ENCODE data around the gene RC3H2. TPM values are rescaled to one million over a fixed set of nuclear protein-coding genes. Genes with fewer than 3 reads are reported as not detected.
A peak's percentile ranks its signal among the peaks of the same experiment; 100 is the strongest.

The RC3H2 gene
- 10 to 100 TPM; 21.5 to 24.4 TPM for total RNA-seq

DNA sequence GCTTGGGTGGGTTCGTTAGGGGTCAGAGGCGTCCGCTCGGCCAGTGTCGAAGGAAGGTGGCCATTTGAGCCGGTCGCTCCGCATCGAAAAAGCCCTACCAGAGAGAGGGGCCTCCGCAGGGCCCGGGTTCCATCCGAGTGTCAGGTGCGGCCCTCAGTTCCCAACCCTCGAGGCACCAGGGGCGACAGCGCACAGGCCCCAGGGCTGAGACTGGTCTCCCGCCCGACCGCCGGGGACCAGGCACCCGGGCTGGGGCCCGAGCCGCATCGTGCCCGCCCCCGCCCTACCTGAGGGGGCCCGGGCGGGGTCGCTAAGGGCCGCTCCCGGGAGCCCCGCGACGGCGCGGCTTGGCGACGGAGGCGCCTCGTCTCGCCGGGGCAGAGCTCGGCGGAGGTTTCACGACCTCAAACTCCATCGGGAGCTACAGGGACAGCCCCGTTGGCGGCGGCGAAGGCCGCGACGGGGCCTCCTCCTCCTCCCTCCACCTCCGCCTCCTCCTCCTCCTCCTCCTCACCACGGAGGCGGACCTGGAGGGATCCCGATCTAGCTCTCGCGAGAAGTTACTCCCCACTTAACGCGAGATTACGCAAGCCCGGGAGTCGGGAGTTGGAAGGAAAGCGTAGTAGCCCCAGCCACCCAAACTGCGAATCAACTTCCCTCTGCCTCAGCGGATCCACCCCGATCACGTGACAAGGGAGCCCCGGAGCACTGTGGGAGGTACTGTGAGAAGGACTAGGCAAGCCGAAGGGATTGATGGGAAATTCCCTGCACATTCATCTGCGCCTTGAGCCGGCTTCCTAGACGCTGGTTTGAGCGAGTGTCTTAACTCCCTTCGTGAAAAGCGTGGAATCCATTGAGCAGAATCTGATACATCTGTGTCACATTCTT, at the start of gene RC3H2:
TSS of gene RC3H2 (minus strand) at position 537 of the 888 bp plus-strand sequence. CDS start 7,850 bp downstream, outside the sequence.
- no peaks in the 10 kb centered on the region for H3K9me3 Mint-ChIP-seq (ENCODE audit: low read depth)
- peaks cover 23% of the 10 kb centered on the region for H3K4me1 Mint-ChIP-seq
- intact Hi-C loops (cut with DNase I, micrococcal nuclease) = loop anchor here (1.0 to 10.0 kb wide), 14 partner anchors 8 to 812 kb away; partner anchors contain the start of genes PDCL (in 2 of the 2), ZBTB26 (in 2 of the 2), ZBTB6 (in 2 of the 2) and MRRF (in 1 of the 2)
- H3K4me3 Mint-ChIP-seq = peak within 1 kb of the TSS; percentile 92
- H3K36me3 Mint-ChIP-seq (ENCODE audit: low read depth) = peaks cover 13% of the 10 kb centered on the region
- H3K27me3 Mint-ChIP-seq = no peaks in the 10 kb centered on the region
- H3K27ac Mint-ChIP-seq = peak within 1 kb of the TSS; percentile 94
- POLR2A ChIA-PET = interaction anchor here (0.6 to 2.3 kb wide), 7 partner anchors 8 to 640 kb away, joined by 3 to 11 read pairs (median 3); partner anchors contain the start of genes MRRF, RABGAP1, RBM18 and ZBTB26
- peak; percentile 93 for ATAC-seq
- peak; percentile 97 for DNase-seq
- CTCF ChIA-PET = interaction anchor here (0.6 to 1.4 kb wide), 7 partner anchors 8 to 733 kb away, joined by 3 to 9 read pairs (median 4); partner anchors contain the start of gene ZBTB6

DNA sequence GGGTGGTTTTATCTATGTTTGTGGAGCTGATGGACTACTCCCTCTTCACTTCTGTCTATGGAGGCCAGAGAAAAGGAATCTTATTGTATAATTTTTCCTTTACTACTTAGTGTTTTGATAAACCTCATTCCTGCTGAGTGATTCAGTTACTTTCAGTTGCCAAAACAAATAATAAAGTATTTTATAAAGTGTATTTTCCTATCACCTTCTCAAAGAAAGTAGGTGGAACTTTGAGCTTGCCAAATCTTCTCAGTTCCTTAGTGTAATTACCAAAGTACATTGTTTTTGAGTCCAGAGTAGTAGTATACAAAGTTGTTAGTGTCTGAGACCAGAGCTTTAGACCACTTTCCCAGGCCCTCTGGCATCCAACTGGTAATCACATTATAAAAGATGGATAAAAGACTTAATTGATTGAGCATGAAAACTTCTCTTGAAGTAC, 49.1 kb upstream of the RC3H2 start:
- peaks cover 17% of the 10 kb centered on the region for H3K36me3 Mint-ChIP-seq (ENCODE audit: low read depth)
- DNase-seq = no peak
- no peaks in the 10 kb centered on the region for H3K9me3 Mint-ChIP-seq (ENCODE audit: low read depth)
- POLR2A ChIA-PET = no interaction called here
- intact Hi-C loops (cut with DNase I, micrococcal nuclease) = no loop called here
- peaks cover 27% of the 10 kb centered on the region for H3K4me1 Mint-ChIP-seq
- no peaks in the 10 kb centered on the region for H3K27me3 Mint-ChIP-seq
- H3K27ac Mint-ChIP-seq = no peak overlapping the region
- CTCF ChIA-PET = interaction anchor here (0.7 to 1.2 kb wide), 2 partner anchors 23 to 271 kb away, joined by 3 read pairs; partner anchors contain the start of gene ZBTB26
- H3K4me3 Mint-ChIP-seq = no peak overlapping the region
- ATAC-seq = no peak

DNA sequence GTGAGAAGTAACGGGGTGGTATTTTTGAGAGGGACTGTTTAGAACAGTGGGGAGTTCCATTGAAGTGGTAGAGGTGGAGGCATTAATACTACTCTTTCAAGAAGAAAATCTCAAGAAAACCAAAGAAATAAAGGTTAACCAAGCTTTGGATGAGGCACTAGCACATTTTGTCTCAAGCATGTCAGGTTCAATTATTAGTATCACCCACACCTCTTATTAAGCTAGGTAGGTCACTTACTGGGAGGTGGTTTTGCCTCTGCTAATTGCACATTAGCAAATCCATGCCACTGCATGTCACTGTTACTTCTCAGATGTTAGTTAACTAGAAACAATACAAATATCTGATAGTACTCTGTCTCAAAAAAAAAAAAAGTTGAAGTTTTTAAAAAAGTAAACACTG, 45.9 kb upstream of the RC3H2 start:
- intact Hi-C loops (cut with DNase I, micrococcal nuclease) = no loop called here
- H3K9me3 Mint-ChIP-seq (ENCODE audit: low read depth) = no peaks in the 10 kb centered on the region
- H3K36me3 Mint-ChIP-seq (ENCODE audit: low read depth) = peaks cover 6% of the 10 kb centered on the region
- POLR2A ChIA-PET = interaction anchor here (0.5 kb wide), 1 partner anchor 49 kb away, joined by 6 read pairs; no protein-coding TSS in a partner anchor
- CTCF ChIA-PET = interaction anchor here (1.0 kb wide), 1 partner anchor 11 kb away, joined by 4 read pairs; no protein-coding TSS in a partner anchor
- no peak for ATAC-seq
- peaks cover 47% of the 10 kb centered on the region for H3K4me1 Mint-ChIP-seq
- H3K4me3 Mint-ChIP-seq = no peak overlapping the region
- H3K27me3 Mint-ChIP-seq = no peaks in the 10 kb centered on the region
- no peak for DNase-seq
- no peak overlapping the region for H3K27ac Mint-ChIP-seq

DNA sequence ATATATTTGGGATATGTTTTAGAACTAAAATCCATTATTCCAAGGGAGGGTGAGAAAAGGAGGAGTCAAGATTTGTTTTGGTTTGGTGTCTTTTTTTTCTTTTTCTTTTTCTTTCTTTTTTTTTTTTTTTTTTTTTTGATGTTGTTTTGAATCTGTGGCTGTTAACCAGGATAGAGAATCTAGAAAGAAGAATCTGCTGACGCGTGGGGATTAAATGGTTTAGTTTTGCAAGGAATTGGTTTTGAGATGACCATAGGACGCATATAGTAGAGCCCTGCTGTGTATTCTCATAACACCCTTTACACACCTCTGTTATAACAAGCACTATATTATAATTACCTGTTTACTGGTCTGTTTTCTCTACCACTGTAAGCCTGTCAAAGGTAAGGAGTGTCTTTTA, 45.1 kb upstream of the RC3H2 start:
- ChIA-PET CTCF (no interaction called here), POLR2A (no interaction called here)
- no peak for ATAC-seq
- Mint-ChIP-seq H3K4me3 (no peak overlapping the region), H3K4me1 (peaks cover 55% of the 10 kb centered on the region), H3K27me3 (no peaks in the 10 kb centered on the region), H3K9me3 (ENCODE audit: low read depth) (no peaks in the 10 kb centered on the region), H3K36me3 (ENCODE audit: low read depth) (peaks cover 6% of the 10 kb centered on the region), H3K27ac (no peak overlapping the region)
- no peak for DNase-seq
- intact Hi-C loops (cut with DNase I, micrococcal nuclease) = no loop called here

- Mint-ChIP-seq H3K4me1 (peaks cover 52% of the 10 kb centered on the region), H3K27me3 (no peaks in the 10 kb centered on the region), H3K36me3 (ENCODE audit: low read depth) (peaks cover 7% of the 10 kb centered on the region), H3K4me3 (no peak overlapping the region), H3K27ac (no peak overlapping the region), H3K9me3 (ENCODE audit: low read depth) (no peaks in the 10 kb centered on the region)
- intact Hi-C loops (cut with DNase I, micrococcal nuclease) = loop anchor here in 1 of 2 experiments (5.0 to 10.0 kb wide), 2 partner anchors 275 to 487 kb away; no protein-coding TSS in a partner anchor
- ATAC-seq (no peak), DNase-seq (no peak)
- POLR2A ChIA-PET = interaction anchor here (0.6 kb wide), 1 partner anchor 40 kb away, joined by 3 read pairs; no protein-coding TSS in a partner anchor
- CTCF ChIA-PET = no interaction called here
Measured at GRCh38 chr9:122949696-122950095, 44.5 kb upstream of the RC3H2 start.

GRCh38 chr9:122948313-122948712, 43.2 kb upstream of the RC3H2 start:
- peak; percentile 20 for DNase-seq
- peak overlapping the region; percentile 8 for H3K4me3 Mint-ChIP-seq
- ChIA-PET POLR2A (interaction anchor here (0.7 to 1.1 kb wide), 2 partner anchors 31 to 36 kb away, joined by 3 to 6 read pairs; partner anchors contain the start of gene ZBTB6), CTCF (interaction anchor here (1.0 kb wide), 1 partner anchor 11 kb away, joined by 3 read pairs; no protein-coding TSS in a partner anchor)
- peaks cover 7% of the 10 kb centered on the region for H3K36me3 Mint-ChIP-seq (ENCODE audit: low read depth)
- H3K9me3 Mint-ChIP-seq (ENCODE audit: low read depth) = no peaks in the 10 kb centered on the region
- H3K27me3 Mint-ChIP-seq = no peaks in the 10 kb centered on the region
- H3K4me1 Mint-ChIP-seq = peaks cover 48% of the 10 kb centered on the region
- peak overlapping the region; percentile 75 for H3K27ac Mint-ChIP-seq
- ATAC-seq = peak; percentile 95
- intact Hi-C loops (cut with DNase I, micrococcal nuclease) = loop anchor here in 1 of 2 experiments (5.0 to 10.0 kb wide), 2 partner anchors 276 to 486 kb away; no protein-coding TSS in a partner anchor

DNA sequence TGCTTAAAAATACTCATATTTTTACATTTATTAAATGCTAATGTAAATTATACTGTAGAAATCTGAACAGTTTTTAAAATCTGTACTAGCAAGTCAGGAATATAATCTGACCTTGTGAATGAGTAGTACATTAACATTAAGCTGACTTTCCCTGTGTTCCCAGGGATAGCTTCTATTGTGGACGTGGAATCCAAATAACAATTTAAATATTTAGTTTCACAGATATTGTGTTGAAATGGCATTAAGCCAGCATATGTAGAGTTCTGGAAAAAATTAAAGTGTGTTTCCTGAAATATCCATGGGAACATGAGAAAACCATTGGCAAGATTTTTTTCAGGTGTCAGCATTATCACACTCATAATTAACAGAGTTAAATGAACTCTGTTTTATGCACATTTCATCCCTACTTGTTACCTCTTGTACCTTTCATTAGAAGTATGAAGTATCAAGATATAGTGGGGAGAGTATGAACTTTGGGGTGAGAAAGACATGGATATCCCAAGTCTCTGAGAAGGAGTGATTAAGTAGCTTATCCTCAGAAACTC, 41.4 kb upstream of the RC3H2 start:
- DNase-seq = no peak
- H3K4me3 Mint-ChIP-seq = no peak overlapping the region
- H3K9me3 Mint-ChIP-seq (ENCODE audit: low read depth) = no peaks in the 10 kb centered on the region
- POLR2A ChIA-PET = no interaction called here
- CTCF ChIA-PET = interaction anchor here (1.6 to 1.7 kb wide), 2 partner anchors 17 to 43 kb away, joined by 4 to 5 read pairs; no protein-coding TSS in a partner anchor
- H3K36me3 Mint-ChIP-seq (ENCODE audit: low read depth) = peaks cover 9% of the 10 kb centered on the region
- H3K27me3 Mint-ChIP-seq = no peaks in the 10 kb centered on the region
- H3K4me1 Mint-ChIP-seq = peaks cover 61% of the 10 kb centered on the region
- ATAC-seq = no peak
- no peak overlapping the region for H3K27ac Mint-ChIP-seq
- intact Hi-C loops (cut with DNase I, micrococcal nuclease) = loop anchor here in 1 of 2 experiments (5.0 to 10.0 kb wide), 2 partner anchors 278 to 484 kb away; no protein-coding TSS in a partner anchor

DNA sequence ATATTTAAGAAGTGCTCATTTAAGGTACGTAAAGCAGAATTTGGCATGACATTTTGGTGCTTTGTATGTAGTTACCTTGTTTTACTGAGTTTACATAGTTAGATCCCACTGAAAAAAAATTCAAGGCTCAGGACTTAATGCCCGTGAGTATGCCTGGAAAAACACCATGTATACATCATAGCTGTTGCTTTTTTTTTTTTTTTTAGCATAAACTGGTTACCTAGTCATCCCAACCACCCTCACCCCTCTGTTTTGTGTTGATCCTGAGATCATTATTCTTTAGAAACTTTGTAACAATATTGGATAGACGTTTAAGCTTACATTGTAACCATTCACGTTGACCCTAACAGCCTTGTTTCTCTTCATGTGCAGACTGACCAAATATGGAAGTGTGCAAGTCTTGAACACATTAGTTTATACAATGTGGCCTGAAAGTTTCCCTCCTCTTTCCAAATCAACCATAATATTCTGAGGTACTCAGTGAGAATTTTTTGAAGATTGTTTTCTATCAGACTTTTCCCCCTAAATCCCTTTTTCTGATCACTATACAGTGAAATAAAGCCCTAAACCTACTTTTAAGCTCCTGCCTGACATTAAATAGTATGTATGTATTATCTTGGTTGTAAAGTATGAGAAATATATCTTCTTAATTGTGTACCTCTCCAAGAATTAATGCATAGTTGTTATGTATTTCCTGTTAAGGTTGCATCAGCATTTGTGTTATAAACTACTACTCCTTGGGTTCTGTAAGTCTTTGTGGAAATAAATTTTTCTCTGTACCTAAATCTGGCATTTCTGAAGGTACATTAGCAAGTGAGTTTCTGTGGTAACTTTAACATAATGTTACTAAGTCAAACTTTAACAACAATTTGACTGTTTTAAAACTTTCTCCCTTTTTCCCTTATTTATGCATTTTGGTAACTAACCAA, 40.1 kb upstream of the RC3H2 start:
- Mint-ChIP-seq H3K36me3 (ENCODE audit: low read depth) (peaks cover 13% of the 10 kb centered on the region), H3K9me3 (ENCODE audit: low read depth) (no peaks in the 10 kb centered on the region), H3K27ac (peak overlapping the region; percentile 40), H3K27me3 (no peaks in the 10 kb centered on the region), H3K4me1 (peaks cover 61% of the 10 kb centered on the region), H3K4me3 (no peak overlapping the region)
- ATAC-seq = no peak
- DNase-seq = no peak
- POLR2A ChIA-PET = no interaction called here
- intact Hi-C loops (cut with DNase I, micrococcal nuclease) = loop anchor here in 1 of 2 experiments (5.0 to 10.0 kb wide), 2 partner anchors 280 to 483 kb away; no protein-coding TSS in a partner anchor
- CTCF ChIA-PET = no interaction called here

- H3K27ac Mint-ChIP-seq = peak overlapping the region; percentile 95
- CTCF ChIA-PET = interaction anchor here (0.6 to 2.0 kb wide), 4 partner anchors 10 to 55 kb away, joined by 3 to 15 read pairs (median 4); partner anchors contain the start of gene ZBTB26
- intact Hi-C loops (cut with DNase I, micrococcal nuclease) = loop anchor here (1.0 to 10.0 kb wide), 9 partner anchors 28 to 677 kb away; partner anchors contain the start of genes ZBTB6 (in 2 of the 2), MRRF (in 1 of the 2), PDCL (in 1 of the 2) and RBM18 (in 1 of the 2)
Measured at GRCh38 chr9:122941582-122942234, 36.5 kb upstream of the RC3H2 start.

More at GRCh38 chr9:122941582-122942234, 36.5 kb upstream of the RC3H2 start:
- Mint-ChIP-seq H3K4me3 (peak overlapping the region; percentile 99), H3K36me3 (ENCODE audit: low read depth) (peaks cover 17% of the 10 kb centered on the region), H3K27me3 (no peaks in the 10 kb centered on the region), H3K4me1 (peaks cover 37% of the 10 kb centered on the region), H3K9me3 (ENCODE audit: low read depth) (no peaks in the 10 kb centered on the region)
- POLR2A ChIA-PET = interaction anchor here (1.6 to 2.7 kb wide), 3 partner anchors 10 to 41 kb away, joined by 4 to 26 read pairs (median 11); partner anchors contain the start of genes RC3H2 and ZBTB26
- no peak for DNase-seq
- ATAC-seq = no peak

All from activated CD4-positive, alpha-beta T cell treated with anti-CD3 and anti-CD28 coated beads for 36 hours (primary cell).